ENCODE data around the gene SYNDIG1.

The SYNDIG1 gene

DNA sequence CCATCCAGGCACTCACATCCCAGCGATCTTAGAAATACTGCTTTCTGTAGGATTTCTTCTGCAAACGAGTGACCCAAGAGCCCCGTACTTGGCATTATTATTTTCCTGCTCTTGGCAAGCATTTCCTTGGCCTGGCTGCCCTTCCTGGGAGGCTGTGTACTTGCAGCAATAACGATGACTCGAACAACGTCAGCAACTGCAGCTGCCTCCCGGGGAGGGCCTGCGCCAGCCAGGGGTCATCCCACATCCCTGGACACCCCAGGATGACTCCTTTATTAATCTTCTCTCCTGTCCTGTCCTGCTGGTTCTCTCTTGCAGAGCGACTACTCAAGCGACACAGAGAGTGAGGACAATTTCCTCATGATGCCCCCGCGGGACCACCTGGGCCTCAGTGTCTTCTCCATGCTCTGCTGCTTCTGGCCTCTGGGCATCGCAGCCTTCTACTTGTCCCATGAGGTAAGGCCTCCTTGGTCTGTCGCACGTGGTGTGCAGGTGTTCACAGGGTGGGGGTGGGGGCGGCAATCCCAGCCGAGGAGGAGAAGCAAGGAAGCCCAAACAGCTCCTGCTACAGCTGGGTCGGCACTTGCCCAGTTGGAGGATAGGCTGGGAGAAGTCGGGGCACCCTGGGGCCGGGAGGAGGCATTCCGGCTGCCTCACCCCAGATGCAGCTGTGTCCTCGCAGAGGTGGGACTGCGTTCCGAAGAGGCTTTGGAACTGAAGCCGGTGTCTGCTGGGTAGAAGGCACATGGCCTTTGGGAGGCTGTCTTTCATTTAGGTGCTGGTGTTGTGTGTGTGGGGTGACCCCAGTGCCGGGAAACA is 115.3 kb downstream of the SYNDIG1 start:
- TF ChIP-seq, protein P1, sequence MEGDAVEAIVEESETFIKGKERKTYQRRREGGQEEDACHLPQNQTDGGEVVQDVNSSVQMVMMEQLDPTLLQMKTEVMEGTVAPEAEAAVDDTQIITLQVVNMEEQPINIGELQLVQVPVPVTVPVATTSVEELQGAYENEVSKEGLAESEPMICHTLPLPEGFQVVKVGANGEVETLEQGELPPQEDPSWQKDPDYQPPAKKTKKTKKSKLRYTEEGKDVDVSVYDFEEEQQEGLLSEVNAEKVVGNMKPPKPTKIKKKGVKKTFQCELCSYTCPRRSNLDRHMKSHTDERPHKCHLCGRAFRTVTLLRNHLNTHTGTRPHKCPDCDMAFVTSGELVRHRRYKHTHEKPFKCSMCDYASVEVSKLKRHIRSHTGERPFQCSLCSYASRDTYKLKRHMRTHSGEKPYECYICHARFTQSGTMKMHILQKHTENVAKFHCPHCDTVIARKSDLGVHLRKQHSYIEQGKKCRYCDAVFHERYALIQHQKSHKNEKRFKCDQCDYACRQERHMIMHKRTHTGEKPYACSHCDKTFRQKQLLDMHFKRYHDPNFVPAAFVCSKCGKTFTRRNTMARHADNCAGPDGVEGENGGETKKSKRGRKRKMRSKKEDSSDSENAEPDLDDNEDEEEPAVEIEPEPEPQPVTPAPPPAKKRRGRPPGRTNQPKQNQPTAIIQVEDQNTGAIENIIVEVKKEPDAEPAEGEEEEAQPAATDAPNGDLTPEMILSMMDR (IDR thresholded peaks at IDR 0.05), result no peak
- Histone ChIP-seq H3K9me3 (no peaks in the 10 kb centered on the region), H3K4me3 (ENCODE audit: low read depth in 1 of 2, low read length in 1 of 2) (no peak overlapping the region), H3K27ac (no peak overlapping the region), H3K4me1 (ENCODE audit: control insufficient read depth in 1 of 2, insufficient read depth in 1 of 2, low read depth in 1 of 2, low read length in 1 of 2) (no peaks in the 10 kb centered on the region), H3K27me3 (no peaks in the 10 kb centered on the region), H3K36me3 (no peaks in the 10 kb centered on the region)

DNA sequence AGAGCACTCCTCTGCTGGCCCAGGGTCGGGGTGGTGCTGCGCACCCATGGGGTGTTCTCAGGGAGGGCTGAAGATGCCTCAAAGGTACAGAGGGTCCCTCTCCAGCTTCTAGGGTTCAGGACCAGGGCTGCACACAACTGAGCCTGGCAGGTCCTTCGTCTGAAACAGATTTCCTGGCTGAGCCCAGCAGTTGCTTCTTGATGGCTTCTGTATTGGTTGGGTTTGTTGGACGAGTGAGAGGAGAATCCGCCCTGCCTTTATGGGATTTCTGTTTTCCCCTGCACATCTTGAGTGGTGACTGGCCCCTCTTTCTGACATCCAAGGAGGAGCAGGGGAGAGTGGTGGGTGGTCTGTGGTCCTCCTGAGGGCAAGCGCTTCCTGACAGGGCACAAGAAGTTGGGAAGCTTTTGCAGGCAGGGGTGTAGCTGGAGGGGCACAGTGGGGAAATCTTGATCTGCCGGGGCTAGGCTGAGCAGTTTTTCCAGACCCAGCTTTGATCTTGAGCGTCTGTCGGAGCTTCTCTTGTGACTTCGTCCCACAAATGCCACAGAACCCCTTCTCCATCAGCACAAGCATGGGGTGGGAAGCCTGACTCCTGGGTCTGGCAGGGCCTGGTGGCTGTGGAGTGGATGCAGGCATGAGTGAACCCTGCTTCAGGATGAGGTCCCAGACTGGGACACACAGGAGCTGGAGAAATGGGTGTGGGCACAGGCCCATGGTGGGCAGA is 116.5 kb downstream of the SYNDIG1 start:
- Histone ChIP-seq H3K4me3 (ENCODE audit: low read depth in 1 of 2, low read length in 1 of 2) (no peak overlapping the region), H3K4me1 (ENCODE audit: control insufficient read depth in 1 of 2, insufficient read depth in 1 of 2, low read depth in 1 of 2, low read length in 1 of 2) (no peaks in the 10 kb centered on the region), H3K9me3 (no peaks in the 10 kb centered on the region), H3K36me3 (no peaks in the 10 kb centered on the region), H3K27me3 (no peaks in the 10 kb centered on the region), H3K27ac (no peak overlapping the region)
- TF ChIP-seq, protein P1 (IDR thresholded peaks at IDR 0.05), result no peak

DNA sequence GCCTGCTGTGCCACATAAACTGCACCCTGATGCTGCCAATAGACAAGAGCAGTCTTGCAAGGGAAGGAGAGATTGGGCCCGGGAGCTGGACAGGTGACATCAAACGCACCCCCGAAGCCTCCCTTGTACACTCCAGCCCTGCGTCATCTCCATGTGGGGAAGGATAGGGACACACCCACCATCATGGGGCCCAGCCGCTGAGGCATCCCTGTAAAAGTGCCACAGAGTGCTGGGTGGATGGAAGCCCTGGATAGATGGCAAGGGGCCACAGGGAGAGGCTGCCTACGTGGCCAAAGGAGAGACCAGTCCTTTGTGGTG is 117.1 kb downstream of the SYNDIG1 start:
- TF ChIP-seq, protein P1 (IDR thresholded peaks at IDR 0.05), result no peak
- Histone ChIP-seq H3K27me3 (no peaks in the 10 kb centered on the region), H3K36me3 (no peaks in the 10 kb centered on the region), H3K27ac (no peak overlapping the region), H3K9me3 (no peaks in the 10 kb centered on the region), H3K4me1 (ENCODE audit: control insufficient read depth in 1 of 2, insufficient read depth in 1 of 2, low read depth in 1 of 2, low read length in 1 of 2) (no peaks in the 10 kb centered on the region), H3K4me3 (ENCODE audit: low read depth in 1 of 2, low read length in 1 of 2) (no peak overlapping the region)

DNA sequence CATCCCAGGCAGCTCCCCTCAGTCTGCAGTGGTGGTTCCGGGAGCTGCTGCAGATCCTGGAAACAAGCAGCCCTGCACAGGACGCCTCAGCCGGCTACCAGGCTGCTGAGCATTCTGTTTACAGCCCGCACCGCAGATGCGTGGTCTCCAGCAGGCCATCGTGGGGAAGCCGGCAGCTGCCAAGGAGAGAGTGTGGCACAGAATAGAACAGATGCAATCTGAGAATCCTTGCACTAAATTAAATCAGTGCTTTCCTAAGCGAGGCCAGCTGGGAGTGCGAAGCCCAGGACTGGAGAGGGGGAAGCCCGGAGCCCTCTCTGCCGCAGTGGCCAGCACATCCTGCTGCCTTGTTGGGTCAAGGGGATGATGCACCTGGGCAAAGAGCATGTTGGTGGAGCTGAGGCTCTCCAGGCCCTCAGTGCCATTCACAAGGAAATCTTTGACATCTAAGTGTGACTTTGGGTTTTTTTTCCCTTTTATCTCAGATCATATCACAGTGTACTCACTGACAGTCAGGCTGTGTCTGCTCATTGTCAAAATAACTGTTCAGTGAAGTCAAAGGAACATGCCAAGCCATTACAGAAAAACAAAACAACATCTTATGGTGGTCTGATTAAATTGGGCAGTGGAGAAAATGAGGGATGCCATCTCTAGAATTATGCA is 118.1 kb downstream of the SYNDIG1 start:
- Histone ChIP-seq H3K4me1 (ENCODE audit: control insufficient read depth in 1 of 2, insufficient read depth in 1 of 2, low read depth in 1 of 2, low read length in 1 of 2) (no peaks in the 10 kb centered on the region), H3K27ac (no peak overlapping the region), H3K27me3 (no peaks in the 10 kb centered on the region), H3K36me3 (no peaks in the 10 kb centered on the region), H3K4me3 (ENCODE audit: low read depth in 1 of 2, low read length in 1 of 2) (no peak overlapping the region), H3K9me3 (no peaks in the 10 kb centered on the region)
- TF ChIP-seq, protein P1 (IDR thresholded peaks at IDR 0.05), result no peak

DNA sequence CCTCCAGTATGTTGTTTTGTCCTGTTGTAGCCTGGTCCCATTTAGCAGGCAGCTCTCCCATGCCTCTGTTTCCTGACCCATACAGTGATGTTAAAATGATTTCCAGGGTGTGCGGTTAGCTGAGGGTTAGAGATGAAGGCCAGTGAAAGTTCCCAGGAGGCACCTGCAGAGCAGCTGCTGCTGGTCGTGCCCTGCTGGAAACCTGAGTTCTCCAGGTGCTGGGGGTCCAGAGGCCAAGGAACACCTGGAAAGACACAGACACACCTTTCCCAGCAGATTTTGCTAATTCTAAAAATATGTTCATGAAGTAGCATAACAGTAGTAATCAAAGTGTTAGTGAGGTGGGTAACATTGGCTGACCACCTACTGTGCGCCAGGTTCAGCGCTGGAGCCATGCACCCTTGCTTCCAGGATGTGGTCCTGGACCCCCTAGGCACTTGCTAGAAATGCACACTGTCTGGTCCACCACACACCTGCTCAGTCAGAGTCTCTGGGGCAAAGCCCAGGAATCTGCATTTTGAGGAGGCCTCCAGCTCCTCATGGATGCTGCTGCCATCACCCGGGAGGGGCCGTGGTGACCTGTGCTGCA is 118.7 kb downstream of the SYNDIG1 start:
- Histone ChIP-seq H3K36me3 (no peaks in the 10 kb centered on the region), H3K27ac (no peak overlapping the region), H3K27me3 (no peaks in the 10 kb centered on the region), H3K4me1 (ENCODE audit: control insufficient read depth in 1 of 2, insufficient read depth in 1 of 2, low read depth in 1 of 2, low read length in 1 of 2) (no peaks in the 10 kb centered on the region), H3K9me3 (no peaks in the 10 kb centered on the region), H3K4me3 (ENCODE audit: low read depth in 1 of 2, low read length in 1 of 2) (no peak overlapping the region)
- TF ChIP-seq, protein P1 (IDR thresholded peaks at IDR 0.05), result no peak

Data from neutrophil (primary cell).